OCI-LY1 (cell line): ENCODE results near the gene ERGIC2.

ENCODE experiments used
- H2AFZ ChIP-seq: fragments of 200-600 bp; sonication (generic), shearing (Covaris generic); 2 replicates; pipeline ENCODE4 v1.6.0; 2014; ENCODE audit warnings: antibody characterized with exemption, mild to moderate bottlenecking, low read length
- H3F3A ChIP-seq: fragments of 200-600 bp; sonication (generic), shearing (Covaris generic); 2 replicates; pipeline ENCODE4 v1.6.0; 2014; ENCODE audit warnings: mild to moderate bottlenecking, antibody characterized with exemption, low read length, moderate library complexity; ENCODE audit not compliant: insufficient read depth
- H3K27ac ChIP-seq: fragments of 200-600 bp; sonication (generic); 2 replicates; pipeline ENCODE4 v1.5.1; 2014; ENCODE audit warnings: low read length, mixed run types, mild to moderate bottlenecking, low read depth; ENCODE audit not compliant: poor library complexity, severe bottlenecking
- H3K27me3 ChIP-seq: fragments of 200-600 bp; sonication (generic); 2 replicates; pipeline ENCODE4 v1.6.0; 2014; ENCODE audit warnings: antibody characterized with exemption, mild to moderate bottlenecking, low read length, moderate library complexity; ENCODE audit not compliant: insufficient read depth
- H3K36me3 ChIP-seq: fragments of 200-600 bp; sonication (generic); 2 replicates; pipeline ENCODE4 v1.6.1; 2014; ENCODE audit warnings: mild to moderate bottlenecking, antibody characterized with exemption, low read length, moderate library complexity, mixed read lengths; ENCODE audit not compliant: insufficient read depth
- H3K4me1 ChIP-seq: fragments of 200-600 bp; sonication (generic); 2 replicates; pipeline ENCODE4 v1.5.1; 2014; ENCODE audit warnings: mild to moderate bottlenecking, low read length, moderate library complexity; ENCODE audit not compliant: insufficient read depth, severe bottlenecking
- H3K4me2 ChIP-seq: fragments of 200-600 bp; sonication (generic), shearing (Covaris generic); 2 replicates; pipeline ENCODE4 v1.6.1; 2014; ENCODE audit warnings: low read length
- H3K4me3 ChIP-seq: fragments of 200-600 bp; sonication (generic); 2 replicates; pipeline ENCODE4 v1.5.1; 2014; ENCODE audit warnings: low read length, low read depth, mild to moderate bottlenecking, mixed read lengths; ENCODE audit not compliant: poor library complexity, severe bottlenecking
- H3K79me2 ChIP-seq: fragments of 200-600 bp; shearing (Covaris generic); 2 replicates; pipeline ENCODE4 v1.6.1; 2016; ENCODE audit warnings: mixed run types, low read length, mixed read lengths; ENCODE audit not compliant: insufficient read depth
- H3K9ac ChIP-seq: fragments of 200-600 bp; sonication (generic), shearing (Covaris generic); 2 replicates; pipeline ENCODE4 v1.6.1; 2014; ENCODE audit warnings: mild to moderate bottlenecking, low read length, mixed read lengths
- H3K9me2 ChIP-seq: fragments of 200-600 bp; sonication (generic), shearing (Covaris generic); 2 replicates; pipeline ENCODE4 v1.6.1; 2014; ENCODE audit warnings: low read depth, mild to moderate bottlenecking, low read length, mixed read lengths
- H3K9me3 ChIP-seq: fragments of 200-600 bp; shearing (Covaris generic); 2 replicates; pipeline ENCODE4 v1.6.1; 2014; ENCODE audit warnings: low read length, mixed read lengths
- H4K20me1 ChIP-seq: fragments of 200-600 bp; sonication (generic), shearing (Covaris generic); 2 replicates; pipeline ENCODE4 v1.6.0; 2016; ENCODE audit warnings: mild to moderate bottlenecking, low read length; ENCODE audit not compliant: insufficient read depth
- CTCF ChIP-seq: fragments of 200-600 bp; sonication (generic), shearing (Covaris generic); IDR thresholded peaks from 2 replicates; pipeline ENCODE4 v1.5.1; 2017; ENCODE audit warnings: mild to moderate bottlenecking, antibody characterized with exemption, low read length, moderate library complexity, mixed read lengths
- EZH2 ChIP-seq: fragments of 200-600 bp; sonication (generic), shearing (Covaris generic); IDR thresholded peaks from 2 replicates; pipeline ENCODE4 v1.8.0; 2017; ENCODE audit warnings: borderline replicate concordance, mixed run types, mild to moderate bottlenecking, antibody characterized with exemption, low read length, moderate library complexity, mixed read lengths

The ERGIC2 gene

GRCh38 chr12:29380536-29381523 is at the start of gene ERGIC2:
TSS of gene ERGIC2 (minus strand) at chr12:29381172. CDS start at chr12:29371633, 9,539 bp downstream.
- no peaks in the 10 kb centered on the region for H3F3A ChIP-seq
- H3K9me3 ChIP-seq, result peaks cover 7% of the 10 kb centered on the region; the same call in 1 of the 2 replicates
- peak within 1 kb of the TSS; percentile 83 for H3K4me2 ChIP-seq
- H3K9ac ChIP-seq, result peak within 1 kb of the TSS; percentile 99
- H3K27ac ChIP-seq, result peak within 1 kb of the TSS; percentile 91
- peak within 1 kb of the TSS; percentile 99 for H3K4me3 ChIP-seq
- H3K79me2 ChIP-seq, result peaks cover 50% of the 10 kb centered on the region
- H4K20me1 ChIP-seq, result no peaks in the 10 kb centered on the region
- H3K9me2 ChIP-seq, result no peaks in the 10 kb centered on the region
- H3K4me1 ChIP-seq, result peaks cover 25% of the 10 kb centered on the region
- H3K27me3 ChIP-seq, result no peaks in the 10 kb centered on the region
- peaks cover 26% of the 10 kb centered on the region for H3K36me3 ChIP-seq
- TF ChIP-seq CTCF (no peak), EZH2 (no peak)
- H2AFZ ChIP-seq, result peak within 1 kb of the TSS; percentile 96

- no peaks in the 10 kb centered on the region for H3K9me2 ChIP-seq
- H3F3A ChIP-seq, result no peaks in the 10 kb centered on the region
- H3K9me3 ChIP-seq, result no peaks in the 10 kb centered on the region
- no peak overlapping the region for H3K4me2 ChIP-seq
- H3K9ac ChIP-seq, result no peak overlapping the region
- H3K4me3 ChIP-seq, result no peak overlapping the region
- H3K27me3 ChIP-seq, result no peaks in the 10 kb centered on the region
- H2AFZ ChIP-seq, result no peak overlapping the region
- no peaks in the 10 kb centered on the region for H3K79me2 ChIP-seq
- H4K20me1 ChIP-seq, result no peaks in the 10 kb centered on the region
- TF ChIP-seq EZH2 (no peak), CTCF (no peak)
- peaks cover 5% of the 10 kb centered on the region for H3K4me1 ChIP-seq
- H3K36me3 ChIP-seq, result no peaks in the 10 kb centered on the region
- H3K27ac ChIP-seq, result no peak overlapping the region
These were observed 49.7 kb upstream of the ERGIC2 start for GRCh38 chr12:29430716-29431044.

GRCh38 chr12:29429999-29430715 is 49.2 kb upstream of the ERGIC2 start:
- Histone ChIP-seq H3K79me2 (no peaks in the 10 kb centered on the region), H3K9ac (no peak overlapping the region), H2AFZ (no peak overlapping the region), H3K36me3 (no peaks in the 10 kb centered on the region), H3K27me3 (no peaks in the 10 kb centered on the region), H3K4me3 (no peak overlapping the region), H3K4me1 (peaks cover 5% of the 10 kb centered on the region), H4K20me1 (no peaks in the 10 kb centered on the region), H3K9me2 (no peaks in the 10 kb centered on the region), H3F3A (no peaks in the 10 kb centered on the region), H3K27ac (no peak overlapping the region), H3K4me2 (no peak overlapping the region), H3K9me3 (no peaks in the 10 kb centered on the region)
- TF ChIP-seq CTCF (no peak), EZH2 (no peak)
